ENCODE results near the gene ADAM20. TPM values are rescaled to one million over a fixed set of nuclear protein-coding genes. Genes with fewer than 3 reads are reported as not detected.

The ADAM20 gene
- total and polyA plus RNA-seq, 2 experiments from 2014 or later, result 0.30 TPM; not detected in 1

GRCh38 chr14:70555890-70556289, 21.1 kb upstream of the ADAM20 start:
- Histone ChIP-seq H3K27ac (no peak overlapping the region), H3K4me1 (ENCODE audit: insufficient read depth) (no peaks in the 10 kb centered on the region), H3K27me3 (no peaks in the 10 kb centered on the region), H2AFZ (no peak overlapping the region), H3K36me3 (replicated peaks; ENCODE audit: insufficient read depth, low read depth) (no peaks in the 10 kb centered on the region), H3K79me2 (no peaks in the 10 kb centered on the region), H3K9me3 (ENCODE audit: low read depth) (no peaks in the 10 kb centered on the region), H3K4me3 (no peak overlapping the region), H3K4me2 (no peak overlapping the region), H4K20me1 (ENCODE audit: insufficient read depth, poor library complexity, severe bottlenecking) (no peaks in the 10 kb centered on the region), H3K9me2 (replicated peaks; ENCODE audit: insufficient read depth) (no peaks in the 10 kb centered on the region)
- no peak for TF ChIP-seq CTCF (IDR thresholded peaks at IDR 0.05; ENCODE audit: poor library complexity)
- no peak for TF ChIP-seq EZH2phosphoT487 (IDR thresholded peaks at IDR 0.05; ENCODE audit: low read depth, severe bottlenecking, unreplicated experiment)
- TF ChIP-seq EZH2 (IDR thresholded peaks at IDR 0.05; ENCODE audit: borderline replicate concordance), result no peak
- WGBS (ENCODE audit: low lambda C conversion rate, missing lambda C conversion rate), result 98% methylated on average over 19 of the region's 19 CpGs
- no peak for DNase-seq (ENCODE audit: low spot score)

GRCh38 chr14:70538087-70538486, 3.3 kb upstream of the ADAM20 start:
- WGBS (ENCODE audit: low lambda C conversion rate, missing lambda C conversion rate), result 100% methylated on average over 5 of the region's 5 CpGs

GRCh38 chr14:70536830-70537229, 2.0 kb upstream of the ADAM20 start:
- 94% methylated on average over 1 of the region's 1 CpG for WGBS (ENCODE audit: low lambda C conversion rate, missing lambda C conversion rate)

More at GRCh38 chr14:70538087-70538486, 3.3 kb upstream of the ADAM20 start:
- no peak for TF ChIP-seq EZH2 (IDR thresholded peaks at IDR 0.05; ENCODE audit: borderline replicate concordance)
- no peak for TF ChIP-seq CTCF (IDR thresholded peaks at IDR 0.05; ENCODE audit: poor library complexity)
- no peak for TF ChIP-seq EZH2phosphoT487 (IDR thresholded peaks at IDR 0.05; ENCODE audit: low read depth, severe bottlenecking, unreplicated experiment)
- H3K4me3 ChIP-seq, result no peak overlapping the region
- peaks cover 2% of the 10 kb centered on the region for H3K36me3 ChIP-seq (replicated peaks; ENCODE audit: insufficient read depth, low read depth)
- no peaks in the 10 kb centered on the region for H3K79me2 ChIP-seq
- H3K4me1 ChIP-seq (ENCODE audit: insufficient read depth), result no peaks in the 10 kb centered on the region
- no peaks in the 10 kb centered on the region for H4K20me1 ChIP-seq (ENCODE audit: insufficient read depth, poor library complexity, severe bottlenecking)
- H3K4me2 ChIP-seq, result no peak overlapping the region
- no peaks in the 10 kb centered on the region for H3K27me3 ChIP-seq
- no peak for DNase-seq (ENCODE audit: low spot score)
- H3K9me3 ChIP-seq (ENCODE audit: low read depth), result peaks cover 3% of the 10 kb centered on the region
- no peak overlapping the region for H2AFZ ChIP-seq
- H3K27ac ChIP-seq, result no peak overlapping the region
- no peaks in the 10 kb centered on the region for H3K9me2 ChIP-seq (replicated peaks; ENCODE audit: insufficient read depth)

More at GRCh38 chr14:70536830-70537229, 2.0 kb upstream of the ADAM20 start:
- Histone ChIP-seq H3K27ac (no peak overlapping the region), H3K4me2 (no peak overlapping the region), H4K20me1 (ENCODE audit: insufficient read depth, poor library complexity, severe bottlenecking) (no peaks in the 10 kb centered on the region), H3K9me3 (ENCODE audit: low read depth) (peaks cover 7% of the 10 kb centered on the region), H3K79me2 (no peaks in the 10 kb centered on the region), H2AFZ (no peak overlapping the region), H3K9me2 (replicated peaks; ENCODE audit: insufficient read depth) (no peaks in the 10 kb centered on the region), H3K36me3 (replicated peaks; ENCODE audit: insufficient read depth, low read depth) (peaks cover 7% of the 10 kb centered on the region), H3K4me3 (no peak overlapping the region), H3K27me3 (no peaks in the 10 kb centered on the region), H3K4me1 (ENCODE audit: insufficient read depth) (no peaks in the 10 kb centered on the region)
- no peak for TF ChIP-seq EZH2phosphoT487 (IDR thresholded peaks at IDR 0.05; ENCODE audit: low read depth, severe bottlenecking, unreplicated experiment)
- no peak for TF ChIP-seq EZH2 (IDR thresholded peaks at IDR 0.05; ENCODE audit: borderline replicate concordance)
- TF ChIP-seq CTCF (IDR thresholded peaks at IDR 0.05; ENCODE audit: poor library complexity), result no peak
- DNase-seq (ENCODE audit: low spot score), result no peak

Data from hepatocyte (in vitro differentiated cells).